ENCODE measurements around the gene SOX6. TPM values are rescaled to one million over a fixed set of nuclear protein-coding genes. Genes with fewer than 3 reads are reported as not detected.
"Not testable (repeated sequence)": the region's sequence is repeated elsewhere in the genome, so short reads cannot be mapped to it uniquely, and the experiment has no call there.

Gene SOX6
- total RNA-seq, 3 donors from 2014 or later = 0.03 to 0.47 TPM; not detected in 1

- Mint-ChIP-seq H3K9me3 (no peaks in the 10 kb centered on the region), H3K4me1 (ENCODE audit: low read depth) (no peaks in the 10 kb centered on the region), H3K4me3 (no peak overlapping the region), H3K36me3 (ENCODE audit: insufficient read depth) (no peaks in the 10 kb centered on the region), H3K27me3 (ENCODE audit: low read depth) (no peaks in the 10 kb centered on the region)
- ATAC-seq (no peak), DNase-seq (no peak)
Measured at GRCh38 chr11:16380941-16381568, 24.7 kb upstream of the SOX6 start.

GRCh38 chr11:16378906-16379305 lies 22.6 kb upstream of the SOX6 start:
- no peak for ATAC-seq

GRCh38 chr11:16377746-16378145 lies 21.4 kb upstream of the SOX6 start:
- Mint-ChIP-seq H3K4me1 (ENCODE audit: low read depth) (no peaks in the 10 kb centered on the region), H3K4me3 (no peak overlapping the region), H3K27me3 (ENCODE audit: low read depth) (no peaks in the 10 kb centered on the region), H3K9me3 (peaks cover 3% of the 10 kb centered on the region), H3K36me3 (ENCODE audit: insufficient read depth) (no peaks in the 10 kb centered on the region)
- no peak for DNase-seq
- no peak for ATAC-seq

More at GRCh38 chr11:16378906-16379305, 22.6 kb upstream of the SOX6 start:
- no peak for DNase-seq
- Mint-ChIP-seq H3K36me3 (ENCODE audit: insufficient read depth) (no peaks in the 10 kb centered on the region), H3K27me3 (ENCODE audit: low read depth) (no peaks in the 10 kb centered on the region), H3K4me3 (no peak overlapping the region), H3K4me1 (ENCODE audit: low read depth) (no peaks in the 10 kb centered on the region), H3K9me3 (peaks cover 3% of the 10 kb centered on the region)

- DNase-seq; H3K4me3 Mint-ChIP-seq; H3K4me1 Mint-ChIP-seq (ENCODE audit: low read depth): not testable (repeated sequence)
Measured at GRCh38 chr11:16375664-16376063, 19.3 kb upstream of the SOX6 start.

GRCh38 chr11:16373768-16374167 lies 17.4 kb upstream of the SOX6 start:
- H3K36me3 Mint-ChIP-seq (ENCODE audit: insufficient read depth) = no peaks in the 10 kb centered on the region
- peaks cover 14% of the 10 kb centered on the region for H3K9me3 Mint-ChIP-seq
- H3K4me3 Mint-ChIP-seq = no peak overlapping the region
- ATAC-seq (no peak), DNase-seq (no peak)
- no peaks in the 10 kb centered on the region for H3K27me3 Mint-ChIP-seq (ENCODE audit: low read depth)
- no peaks in the 10 kb centered on the region for H3K4me1 Mint-ChIP-seq (ENCODE audit: low read depth)

More at GRCh38 chr11:16375664-16376063, 19.3 kb upstream of the SOX6 start:
- ATAC-seq; H3K27me3 Mint-ChIP-seq (ENCODE audit: low read depth); H3K36me3 Mint-ChIP-seq (ENCODE audit: insufficient read depth): not testable (repeated sequence)
- H3K9me3 Mint-ChIP-seq = peaks cover 11% of the 10 kb centered on the region

- peaks cover 14% of the 10 kb centered on the region for H3K9me3 Mint-ChIP-seq
- H3K27me3 Mint-ChIP-seq (ENCODE audit: low read depth) = no peaks in the 10 kb centered on the region
- H3K4me1 Mint-ChIP-seq (ENCODE audit: low read depth) = no peaks in the 10 kb centered on the region
- H3K4me3 Mint-ChIP-seq = no peak overlapping the region
- ATAC-seq = no peak
- no peaks in the 10 kb centered on the region for H3K36me3 Mint-ChIP-seq (ENCODE audit: insufficient read depth)
- no peak for DNase-seq
Measured at GRCh38 chr11:16372355-16372754, 16.0 kb upstream of the SOX6 start.

GRCh38 chr11:16367252-16367651 lies 10.9 kb upstream of the SOX6 start:
- no peak overlapping the region for H3K4me3 Mint-ChIP-seq
- H3K9me3 Mint-ChIP-seq = peaks cover 8% of the 10 kb centered on the region
- ATAC-seq = no peak
- no peaks in the 10 kb centered on the region for H3K27me3 Mint-ChIP-seq (ENCODE audit: low read depth)
- no peaks in the 10 kb centered on the region for H3K36me3 Mint-ChIP-seq (ENCODE audit: insufficient read depth)
- no peak for DNase-seq
- H3K4me1 Mint-ChIP-seq (ENCODE audit: low read depth) = no peaks in the 10 kb centered on the region

GRCh38 chr11:16365581-16366228 lies 9.4 kb upstream of the SOX6 start:
- ATAC-seq (no peak), DNase-seq (no peak)
- no peak overlapping the region for H3K4me3 Mint-ChIP-seq
- H3K9me3 Mint-ChIP-seq = peaks cover 3% of the 10 kb centered on the region
- H3K27me3 Mint-ChIP-seq (ENCODE audit: low read depth) = no peaks in the 10 kb centered on the region
- H3K36me3 Mint-ChIP-seq (ENCODE audit: insufficient read depth) = no peaks in the 10 kb centered on the region
- H3K4me1 Mint-ChIP-seq (ENCODE audit: low read depth) = no peaks in the 10 kb centered on the region

- no peaks in the 10 kb centered on the region for H3K36me3 Mint-ChIP-seq (ENCODE audit: insufficient read depth)
- no peak for DNase-seq
- ATAC-seq = no peak
- no peaks in the 10 kb centered on the region for H3K27me3 Mint-ChIP-seq (ENCODE audit: low read depth)
- H3K4me1 Mint-ChIP-seq (ENCODE audit: low read depth) = no peaks in the 10 kb centered on the region
- no peak overlapping the region for H3K4me3 Mint-ChIP-seq
- peaks cover 4% of the 10 kb centered on the region for H3K9me3 Mint-ChIP-seq
Measured at GRCh38 chr11:16364254-16364653, 7.9 kb upstream of the SOX6 start.

GRCh38 chr11:16363706-16364105 lies 7.4 kb upstream of the SOX6 start:
- DNase-seq (no peak), ATAC-seq (no peak)
- no peaks in the 10 kb centered on the region for H3K27me3 Mint-ChIP-seq (ENCODE audit: low read depth)
- H3K4me1 Mint-ChIP-seq (ENCODE audit: low read depth) = no peaks in the 10 kb centered on the region
- no peak overlapping the region for H3K4me3 Mint-ChIP-seq
- no peaks in the 10 kb centered on the region for H3K36me3 Mint-ChIP-seq (ENCODE audit: insufficient read depth)
- peaks cover 4% of the 10 kb centered on the region for H3K9me3 Mint-ChIP-seq

GRCh38 chr11:16361108-16361865 lies 4.9 kb upstream of the SOX6 start:
- no peaks in the 10 kb centered on the region for H3K27me3 Mint-ChIP-seq (ENCODE audit: low read depth)
- ATAC-seq = no peak

GRCh38 chr11:16359369-16359768 lies 3.0 kb upstream of the SOX6 start:
- Mint-ChIP-seq H3K4me3 (no peak overlapping the region), H3K9me3 (peaks cover 4% of the 10 kb centered on the region), H3K27me3 (ENCODE audit: low read depth) (no peaks in the 10 kb centered on the region), H3K36me3 (ENCODE audit: insufficient read depth) (no peaks in the 10 kb centered on the region), H3K4me1 (ENCODE audit: low read depth) (no peaks in the 10 kb centered on the region)
- no peak for DNase-seq
- ATAC-seq = no peak

More at GRCh38 chr11:16361108-16361865, 4.9 kb upstream of the SOX6 start:
- Mint-ChIP-seq H3K9me3 (peaks cover 4% of the 10 kb centered on the region), H3K36me3 (ENCODE audit: insufficient read depth) (no peaks in the 10 kb centered on the region), H3K4me3 (no peak overlapping the region), H3K4me1 (ENCODE audit: low read depth) (no peaks in the 10 kb centered on the region)
- no peak for DNase-seq

GRCh38 chr11:16358726-16359125 lies 2.4 kb upstream of the SOX6 start:
- H3K4me1 Mint-ChIP-seq (ENCODE audit: low read depth) = no peaks in the 10 kb centered on the region
- no peak overlapping the region for H3K4me3 Mint-ChIP-seq
- H3K36me3 Mint-ChIP-seq (ENCODE audit: insufficient read depth) = no peaks in the 10 kb centered on the region
- ATAC-seq (no peak), DNase-seq (no peak)
- peaks cover 4% of the 10 kb centered on the region for H3K9me3 Mint-ChIP-seq
- no peaks in the 10 kb centered on the region for H3K27me3 Mint-ChIP-seq (ENCODE audit: low read depth)

GRCh38 chr11:16357775-16358174 lies 1.4 kb upstream of the SOX6 start:
- Mint-ChIP-seq H3K4me3 (no peak overlapping the region), H3K9me3 (peaks cover 4% of the 10 kb centered on the region), H3K4me1 (ENCODE audit: low read depth) (no peaks in the 10 kb centered on the region), H3K27me3 (ENCODE audit: low read depth) (no peaks in the 10 kb centered on the region), H3K36me3 (ENCODE audit: insufficient read depth) (no peaks in the 10 kb centered on the region)
- ATAC-seq (no peak), DNase-seq (no peak)

Data from activated T-cell treated with anti-CD3 and anti-CD28 coated beads, Interleukin-2, amount 50 U/mL, for 4 hours (primary cell).